Adrenal gland (tissue), 5 donors: ENCODE results near the gene MSRB3.

Experiments
- CTCF ChIP-seq, 6 experiments: fragments of 450-650 bp in 4 of 6; fragments of 200-600 bp in 2 of 6; sonication (generic) in 1 of 6; IDR thresholded peaks; 1 replicate in 5 of 6; 2 replicates in 1 of 6; pipeline versions ENCODE4 v1.5.1 to v1.8.0; 2016 to 2021; ENCODE audit warnings: antibody characterized with exemption in 6 of 6, mild to moderate bottlenecking in 2 of 6, moderate library complexity in 1 of 6
- POLR2A ChIP-seq, 2 donors: fragments of 450-650 bp; IDR thresholded peaks; one replicate each; pipeline ENCODE4 v1.6.1; 2017; ENCODE audit warnings: antibody characterized with exemption in 2 of 2, mild to moderate bottlenecking in 2 of 2, moderate library complexity in 1 of 2
- donor health status: DM: no; HTN: no; CAD: no.

- TF ChIP-seq CTCF (IDR thresholded peaks at IDR 0.05) (no peak), POLR2A (IDR thresholded peaks at IDR 0.05) (no peak)
Observed at GRCh38 chr12:65460063-65460462, 181.6 kb downstream of the MSRB3 start.
